Measurements from ENCODE around the gene PLXNA2. TPM values are rescaled to one million over a fixed set of nuclear protein-coding genes. Genes with fewer than 3 reads are reported as not detected.

The PLXNA2 gene
- total RNA-seq, 1 donor from 2014 or later, result 38.3 TPM

DNA sequence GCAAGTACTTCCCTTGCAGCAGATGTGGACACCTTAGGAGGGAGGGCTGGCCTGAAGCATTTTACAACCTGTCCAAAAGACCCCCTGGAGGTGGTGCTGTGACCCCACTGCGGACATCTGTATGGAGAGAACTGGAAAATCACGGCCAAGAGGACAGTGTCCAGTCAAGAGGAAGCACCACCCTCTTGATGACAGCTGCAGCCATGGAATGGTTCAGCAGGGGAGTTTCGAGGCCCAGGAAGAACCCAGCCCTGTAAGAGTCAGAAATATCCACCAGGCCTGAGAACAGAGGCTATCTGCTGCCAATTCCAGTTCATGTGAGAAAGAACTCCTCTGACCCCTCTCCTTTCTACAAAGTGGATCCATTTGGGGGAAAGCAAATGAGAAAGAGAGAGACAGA is 126.8 kb downstream of the PLXNA2 start:
- no peak for DNase-seq (ENCODE audit: extremely low spot score in 2 of 2)
- Histone ChIP-seq H3K36me3 (peaks cover 0 to 8% of the 10 kb centered on the region in 2 donors), H3K4me3 (no peak overlapping the region), H3K27me3 (no peaks in the 10 kb centered on the region), H3K9me3 (no peaks in the 10 kb centered on the region), H3K4me1 (no peaks in the 10 kb centered on the region), H3K27ac (no peak overlapping the region)
- intact Hi-C loops (cut with DNase I), result no loop called here
- TF ChIP-seq POLR2AphosphoS5 (IDR thresholded peaks at IDR 0.05; ENCODE audit: insufficient read depth in 1 of 2, low read depth in 1 of 2) (no peak), CTCF (IDR thresholded peaks at IDR 0.05) (no peak), POLR2A (IDR thresholded peaks at IDR 0.05) (no peak)

GRCh38 chr1:208115924-208116640 is 128.1 kb downstream of the PLXNA2 start:
- H3K36me3 ChIP-seq, result peaks cover 0 to 8% of the 10 kb centered on the region in 2 donors
- no peaks in the 10 kb centered on the region for H3K27me3 ChIP-seq
- no peak overlapping the region for H3K4me3 ChIP-seq
- H3K27ac ChIP-seq, result no peak overlapping the region
- no peaks in the 10 kb centered on the region for H3K4me1 ChIP-seq
- no peak for DNase-seq (ENCODE audit: extremely low spot score in 2 of 2)
- intact Hi-C loops (cut with DNase I), result no loop called here
- no peaks in the 10 kb centered on the region for H3K9me3 ChIP-seq
- TF ChIP-seq POLR2A (IDR thresholded peaks at IDR 0.05) (no peak), POLR2AphosphoS5 (IDR thresholded peaks at IDR 0.05; ENCODE audit: insufficient read depth in 1 of 2, low read depth in 1 of 2) (no peak), CTCF (IDR thresholded peaks at IDR 0.05) (no peak)

DNA sequence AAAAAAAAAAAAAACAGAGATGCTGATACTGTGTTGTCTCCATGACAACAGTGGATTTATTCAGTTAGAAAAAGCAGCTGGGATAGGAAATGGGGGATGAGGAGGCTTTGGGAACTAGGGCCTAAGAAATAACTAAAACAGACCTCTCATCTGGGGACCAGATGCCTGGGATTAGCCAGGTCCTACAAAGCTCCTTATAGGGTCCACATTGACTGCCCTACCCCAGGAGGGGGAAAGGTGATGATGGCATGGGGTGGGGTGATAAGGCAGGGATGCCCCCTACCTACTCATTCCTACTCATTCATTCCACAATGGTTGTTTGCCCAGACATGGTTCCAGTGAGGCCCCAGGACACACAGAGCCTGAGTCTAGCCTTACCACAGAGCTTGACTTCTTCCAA is 131.2 kb downstream of the PLXNA2 start:
- Histone ChIP-seq H3K9me3 (no peaks in the 10 kb centered on the region), H3K27me3 (no peaks in the 10 kb centered on the region), H3K36me3 (peaks cover 0 to 8% of the 10 kb centered on the region in 2 donors), H3K4me3 (no peak overlapping the region), H3K27ac (no peak overlapping the region), H3K4me1 (peaks cover under 1% of the 10 kb centered on the region)
- no peak for DNase-seq (ENCODE audit: extremely low spot score in 2 of 2)
- intact Hi-C loops (cut with DNase I), result no loop called here
- TF ChIP-seq POLR2AphosphoS5 (IDR thresholded peaks at IDR 0.05; ENCODE audit: insufficient read depth in 1 of 2, low read depth in 1 of 2) (no peak), POLR2A (IDR thresholded peaks at IDR 0.05) (no peak), CTCF (IDR thresholded peaks at IDR 0.05) (no peak)

DNA sequence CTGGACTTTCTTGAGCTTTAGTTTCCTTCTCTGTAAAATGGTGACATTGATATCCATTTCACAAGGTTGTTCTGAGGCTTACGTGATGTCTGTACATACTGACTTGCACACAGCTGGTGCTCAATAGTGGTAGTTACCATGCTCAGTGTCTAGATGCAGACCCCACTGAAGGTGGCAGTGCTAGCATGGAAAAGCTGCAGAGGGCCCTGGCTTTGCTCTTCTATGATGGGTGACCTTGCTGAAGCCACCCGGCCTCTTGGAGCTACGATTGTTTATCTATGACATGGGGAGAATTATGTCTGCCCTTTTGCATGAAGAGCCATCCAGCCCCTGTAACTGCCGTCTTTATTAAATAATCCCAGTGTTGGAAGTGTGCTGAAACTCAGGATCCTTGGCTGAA is 131.8 kb downstream of the PLXNA2 start:
- H3K9me3 ChIP-seq, result no peaks in the 10 kb centered on the region
- DNase-seq (ENCODE audit: extremely low spot score in 2 of 2), result no peak
- TF ChIP-seq POLR2AphosphoS5 (IDR thresholded peaks at IDR 0.05; ENCODE audit: insufficient read depth in 1 of 2, low read depth in 1 of 2) (no peak), POLR2A (IDR thresholded peaks at IDR 0.05) (no peak), CTCF (IDR thresholded peaks at IDR 0.05) (no peak)
- no peaks in the 10 kb centered on the region for H3K27me3 ChIP-seq
- intact Hi-C loops (cut with DNase I), result no loop called here
- no peak overlapping the region for H3K4me3 ChIP-seq
- H3K27ac ChIP-seq, result no peak overlapping the region
- peaks cover 0 to 8% of the 10 kb centered on the region in 2 donors for H3K36me3 ChIP-seq
- H3K4me1 ChIP-seq, result peaks cover 6% of the 10 kb centered on the region

GRCh38 chr1:208111646-208112190 is 132.5 kb downstream of the PLXNA2 start:
- Histone ChIP-seq H3K27ac (no peak overlapping the region), H3K9me3 (no peaks in the 10 kb centered on the region), H3K36me3 (peaks cover 0 to 8% of the 10 kb centered on the region in 2 donors), H3K27me3 (no peaks in the 10 kb centered on the region), H3K4me1 (peaks cover 7% of the 10 kb centered on the region), H3K4me3 (no peak overlapping the region)
- TF ChIP-seq CTCF (IDR thresholded peaks at IDR 0.05) (no peak), POLR2AphosphoS5 (IDR thresholded peaks at IDR 0.05; ENCODE audit: insufficient read depth in 1 of 2, low read depth in 1 of 2) (no peak), POLR2A (IDR thresholded peaks at IDR 0.05) (no peak)
- intact Hi-C loops (cut with DNase I), result no loop called here
- no peak for DNase-seq (ENCODE audit: extremely low spot score in 2 of 2)

Data from vagina (tissue), 2 donors.